ENCODE measurements around the gene SDR9C7.
"Not testable (repeated sequence)": the region's sequence is repeated elsewhere in the genome, so short reads cannot be mapped to it uniquely, and the experiment has no call there.

DNA sequence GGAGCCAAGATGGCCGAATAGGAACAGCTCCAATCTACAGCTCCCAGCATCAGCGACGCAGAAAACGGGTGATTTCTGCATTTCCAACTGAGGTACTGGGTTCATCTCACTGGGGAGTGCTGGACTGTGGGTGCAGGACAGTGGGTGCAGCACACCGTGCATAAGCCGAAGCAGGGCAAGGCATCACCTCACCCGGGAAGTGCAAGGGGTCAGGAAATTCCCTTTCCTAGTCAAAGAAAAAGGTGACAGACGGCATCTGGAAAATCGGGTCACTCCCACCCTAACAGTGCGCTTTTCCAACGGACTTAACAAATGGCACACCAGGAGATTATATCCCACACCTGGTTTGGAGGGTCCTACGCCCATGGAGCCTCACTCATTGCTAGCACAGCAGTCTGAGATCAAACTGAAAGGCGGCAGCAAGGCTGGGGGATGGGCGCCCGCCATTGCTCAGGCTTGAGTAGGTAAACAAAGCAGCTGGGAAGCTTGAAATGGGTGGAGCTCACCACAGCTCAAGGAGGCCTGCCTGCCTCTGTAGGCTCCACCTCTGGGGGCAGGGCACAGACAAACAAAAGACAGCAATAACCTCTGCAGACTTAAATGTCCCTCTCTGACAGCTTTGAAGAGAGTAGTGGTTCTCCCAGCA is 31.9 kb upstream of the SDR9C7 start:
- TF ChIP-seq, protein P1, sequence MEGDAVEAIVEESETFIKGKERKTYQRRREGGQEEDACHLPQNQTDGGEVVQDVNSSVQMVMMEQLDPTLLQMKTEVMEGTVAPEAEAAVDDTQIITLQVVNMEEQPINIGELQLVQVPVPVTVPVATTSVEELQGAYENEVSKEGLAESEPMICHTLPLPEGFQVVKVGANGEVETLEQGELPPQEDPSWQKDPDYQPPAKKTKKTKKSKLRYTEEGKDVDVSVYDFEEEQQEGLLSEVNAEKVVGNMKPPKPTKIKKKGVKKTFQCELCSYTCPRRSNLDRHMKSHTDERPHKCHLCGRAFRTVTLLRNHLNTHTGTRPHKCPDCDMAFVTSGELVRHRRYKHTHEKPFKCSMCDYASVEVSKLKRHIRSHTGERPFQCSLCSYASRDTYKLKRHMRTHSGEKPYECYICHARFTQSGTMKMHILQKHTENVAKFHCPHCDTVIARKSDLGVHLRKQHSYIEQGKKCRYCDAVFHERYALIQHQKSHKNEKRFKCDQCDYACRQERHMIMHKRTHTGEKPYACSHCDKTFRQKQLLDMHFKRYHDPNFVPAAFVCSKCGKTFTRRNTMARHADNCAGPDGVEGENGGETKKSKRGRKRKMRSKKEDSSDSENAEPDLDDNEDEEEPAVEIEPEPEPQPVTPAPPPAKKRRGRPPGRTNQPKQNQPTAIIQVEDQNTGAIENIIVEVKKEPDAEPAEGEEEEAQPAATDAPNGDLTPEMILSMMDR (IDR thresholded peaks at IDR 0.05; ENCODE audit: low read length): not testable (repeated sequence)
- TF ChIP-seq EZH2 (IDR thresholded peaks at IDR 0.05; ENCODE audit: borderline replicate concordance, low read length): not testable (repeated sequence)

All from OCI-LY1 (cell line).